Stimulated activated CD4-positive, alpha-beta T cell treated with anti-CD3 and anti-CD28 coated beads, Interleukin-12 subunit alpha, Interleukin-12 subunit beta, amount 100 ng/mL, for 24 hours (primary cell): ENCODE measurements around the gene DMD.
"Not testable (repeated sequence)": the region's sequence is repeated elsewhere in the genome, so short reads cannot be mapped to it uniquely, and the experiment has no call there.

Experiments used
- DNase-seq, 2 experiments: peaks; one replicate each; pipeline ENCODE4 v3.0.0-alpha.2; 2020; ENCODE audit warnings: low read depth in 2 of 2

Gene DMD

DNA sequence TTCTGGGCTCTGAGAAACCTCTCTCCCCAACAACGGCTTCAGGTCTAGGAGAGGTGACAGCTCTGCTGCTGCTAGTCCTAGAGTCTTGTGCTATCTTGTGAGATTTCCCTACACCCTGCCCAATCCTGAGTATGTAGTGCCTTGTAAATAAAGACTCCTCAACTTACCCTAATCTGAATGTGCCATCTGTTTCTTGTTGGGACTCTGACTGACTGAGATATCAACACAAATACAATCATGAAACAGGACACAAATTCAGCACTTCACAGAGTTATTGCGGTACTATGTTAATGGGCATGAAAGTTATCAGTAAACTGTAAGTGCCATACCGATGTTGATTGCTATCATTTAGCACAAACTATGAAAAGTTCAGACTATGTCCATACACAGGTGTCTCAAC, 1610.5 kb downstream of the DMD start:
- DNase-seq: no peak

DNA sequence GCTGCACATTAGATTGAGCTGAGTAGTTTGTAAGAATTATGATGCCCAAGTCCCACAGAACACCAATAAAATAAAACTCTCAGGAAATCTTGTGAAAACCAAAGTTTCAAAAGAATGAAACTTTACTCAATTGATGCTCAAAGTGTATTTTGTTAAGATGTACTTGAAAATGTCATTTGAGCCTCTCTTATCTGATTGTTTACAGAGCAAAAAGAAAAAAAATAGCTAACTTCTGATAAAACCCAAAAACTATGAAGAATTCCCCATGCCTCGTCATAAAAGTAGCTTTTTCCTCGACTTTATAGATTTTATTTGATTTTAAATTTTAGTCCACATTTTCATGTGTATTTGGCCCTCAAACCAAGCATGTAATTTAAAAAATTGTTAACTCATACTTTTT, 1618.0 kb downstream of the DMD start:
- DNase-seq: no peak

DNA sequence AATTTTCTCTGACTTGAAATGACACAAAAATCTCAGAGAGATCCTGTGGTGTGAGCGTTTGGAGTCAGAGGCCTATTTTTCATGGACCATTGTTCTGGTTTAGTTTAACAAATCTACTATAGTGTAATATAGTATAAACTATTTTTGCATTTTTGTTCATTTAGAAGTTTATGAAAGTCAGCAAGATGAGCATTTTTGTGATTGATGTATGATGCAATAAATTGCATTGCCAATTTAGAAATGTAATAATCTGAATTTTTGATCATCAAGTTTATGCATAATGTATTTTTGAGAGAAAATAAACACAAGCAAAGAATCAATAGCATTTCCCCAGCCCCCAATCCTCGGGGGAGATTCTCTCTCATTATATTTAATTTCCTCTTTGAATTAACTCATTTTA, 1620.0 kb downstream of the DMD start:
- no peak for DNase-seq

DNA sequence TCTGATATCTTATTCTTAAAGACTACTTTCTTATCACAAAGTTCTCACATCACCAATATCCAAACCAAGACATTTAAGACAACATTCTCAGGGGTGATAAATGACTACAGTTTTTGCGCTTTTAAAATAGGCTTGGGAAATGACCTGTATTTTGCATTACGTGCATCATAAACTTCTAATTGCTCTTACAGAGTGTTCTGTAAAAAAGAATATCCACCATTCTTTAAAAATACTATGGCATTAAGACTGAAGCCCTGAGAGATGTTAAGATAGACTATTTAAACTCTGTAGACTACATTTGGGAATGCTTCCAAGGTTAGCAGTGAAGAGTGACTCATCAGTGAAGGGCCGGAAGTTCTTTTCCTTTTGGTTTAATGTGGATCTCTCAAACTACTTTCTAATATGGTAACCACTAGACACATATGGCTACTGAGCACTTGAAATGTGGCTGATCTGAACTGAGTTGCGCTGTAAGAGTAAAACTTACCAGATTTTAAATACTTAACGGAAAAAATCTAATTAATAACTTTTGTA, 1620.7 kb downstream of the DMD start:
- DNase-seq: no peak

DNA sequence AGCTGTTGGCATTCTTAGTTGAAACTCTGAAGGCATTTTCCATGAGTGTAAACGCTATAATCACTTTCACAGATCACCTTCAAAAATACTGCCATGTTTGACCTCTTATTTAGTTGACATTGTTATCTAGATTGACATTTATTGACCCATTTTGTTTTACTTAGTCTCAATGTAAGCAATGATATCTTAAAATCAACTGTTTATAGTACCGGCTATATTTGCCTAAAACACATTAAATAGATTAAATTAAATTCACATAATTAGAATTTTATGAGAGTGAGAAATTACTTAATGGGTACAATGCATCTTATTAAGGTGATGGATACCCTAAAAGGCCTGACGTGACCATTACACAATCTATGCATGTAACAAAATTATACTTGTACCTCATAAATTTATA, 1621.8 kb downstream of the DMD start:
- no peak for DNase-seq

DNA sequence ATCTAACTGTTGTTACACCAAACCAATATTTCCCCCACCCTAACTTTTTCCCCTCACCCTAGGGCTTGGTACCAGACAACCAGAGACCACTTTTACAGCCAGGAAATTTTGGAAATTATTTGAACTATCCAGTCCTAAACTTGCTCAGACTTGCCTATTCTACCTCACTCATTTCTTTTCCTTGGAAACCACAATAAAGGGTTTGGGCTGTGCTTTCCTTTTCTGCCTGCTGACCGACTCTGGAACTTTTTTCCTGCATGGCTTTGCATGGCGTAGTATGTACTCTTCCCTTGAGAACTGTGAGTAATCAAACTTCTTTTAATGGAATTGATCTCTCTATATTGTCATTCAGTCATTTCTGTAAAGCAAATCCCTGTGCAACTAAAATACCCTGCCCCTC, 1623.0 kb downstream of the DMD start:
- DNase-seq: no peak

DNA sequence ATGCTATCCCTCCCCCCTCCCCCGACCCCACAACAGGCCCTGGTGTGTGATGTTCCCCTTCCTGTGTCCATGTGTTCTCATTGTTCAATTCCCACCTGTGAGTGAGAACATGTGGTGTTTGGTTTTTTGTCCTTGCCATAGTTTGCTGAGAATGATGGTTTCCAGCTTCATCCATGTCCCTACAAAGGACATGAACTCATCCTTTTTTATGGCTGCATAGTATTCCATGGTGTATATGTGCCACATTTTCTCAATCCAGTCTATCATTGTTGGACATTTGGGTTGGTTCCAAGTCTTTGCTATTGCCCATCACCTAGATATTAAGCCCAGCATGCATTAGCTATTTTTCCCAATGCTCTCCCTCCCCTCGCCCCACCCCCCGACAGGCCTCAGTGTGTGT, 1627.5 kb downstream of the DMD start:
- not testable (repeated sequence) for DNase-seq

DNA sequence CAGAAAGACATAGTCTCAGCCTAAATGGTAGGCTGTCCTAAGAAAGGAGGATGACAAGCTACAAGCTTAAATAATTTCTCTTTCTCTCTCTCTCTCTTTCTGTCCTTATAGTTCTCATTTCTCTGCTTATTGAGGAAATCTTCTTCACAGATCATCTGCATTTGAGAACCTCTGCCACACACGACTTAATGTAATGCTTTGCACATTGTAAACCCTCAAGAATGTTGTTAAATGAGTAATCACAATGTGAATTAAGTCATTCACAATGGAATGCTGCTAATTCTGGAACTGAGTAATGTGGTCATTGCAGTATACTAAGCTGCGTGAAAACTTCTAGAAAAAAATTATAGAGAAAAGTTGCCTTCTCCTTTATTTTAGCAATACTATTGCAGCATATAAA, 1630.6 kb downstream of the DMD start:
- no peak for DNase-seq

DNA sequence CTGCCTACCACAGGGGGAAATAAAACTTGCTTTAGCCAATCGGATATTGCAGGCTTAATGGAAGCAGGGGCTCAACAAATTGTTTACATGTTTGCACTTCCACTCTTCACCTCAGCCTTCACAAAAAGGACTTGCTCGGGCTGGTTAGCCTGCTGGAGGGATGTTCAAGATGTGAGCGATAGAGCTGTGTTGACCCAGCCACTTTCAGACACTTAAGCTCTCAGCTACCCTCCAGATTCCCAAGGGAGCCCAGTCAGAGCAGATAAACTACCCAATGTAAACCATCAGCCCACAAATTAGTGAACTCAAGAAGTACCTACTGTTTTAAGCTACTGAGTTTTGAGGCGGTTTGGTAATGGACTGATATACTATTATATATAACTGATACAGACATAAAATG, 1631.1 kb downstream of the DMD start:
- DNase-seq: no peak

DNA sequence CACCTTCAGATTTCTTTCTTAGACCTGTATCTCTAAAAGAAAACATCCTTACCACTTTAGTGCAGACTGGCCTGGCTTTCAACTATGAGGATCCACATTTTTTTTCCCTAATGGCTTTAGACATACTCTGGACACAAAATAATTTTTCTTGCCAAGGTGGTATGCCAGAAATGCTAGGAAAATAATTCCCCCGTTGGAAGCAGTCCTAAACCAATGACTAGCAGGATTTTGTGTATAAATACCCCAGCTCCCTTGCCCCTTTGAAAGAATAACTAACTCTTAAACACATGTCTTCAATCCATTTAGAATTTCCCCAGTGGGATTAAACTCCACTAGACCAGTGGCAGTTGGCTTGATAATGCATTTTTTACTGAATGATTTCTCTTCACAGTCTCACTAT, 1639.0 kb downstream of the DMD start:
- DNase-seq: no peak

DNA sequence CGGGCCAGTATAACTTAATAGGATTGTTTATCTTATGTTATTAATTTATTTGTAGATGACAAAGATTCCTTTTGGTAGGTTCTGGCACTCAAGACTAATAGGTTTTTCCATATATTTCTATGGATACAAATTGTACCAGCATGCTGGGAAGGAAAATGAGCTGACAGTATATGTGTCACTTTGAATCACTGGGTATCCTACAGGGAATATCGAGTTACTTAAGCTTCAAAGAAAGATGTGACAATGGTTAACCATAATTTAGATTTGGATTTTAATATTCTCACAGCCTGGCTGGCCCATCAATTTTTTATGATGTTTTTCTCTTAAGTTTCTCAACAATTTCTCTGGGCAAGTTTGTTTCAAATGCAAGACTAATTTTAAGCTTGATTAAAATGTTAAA, 1640.7 kb downstream of the DMD start:
- DNase-seq: no peak

DNA sequence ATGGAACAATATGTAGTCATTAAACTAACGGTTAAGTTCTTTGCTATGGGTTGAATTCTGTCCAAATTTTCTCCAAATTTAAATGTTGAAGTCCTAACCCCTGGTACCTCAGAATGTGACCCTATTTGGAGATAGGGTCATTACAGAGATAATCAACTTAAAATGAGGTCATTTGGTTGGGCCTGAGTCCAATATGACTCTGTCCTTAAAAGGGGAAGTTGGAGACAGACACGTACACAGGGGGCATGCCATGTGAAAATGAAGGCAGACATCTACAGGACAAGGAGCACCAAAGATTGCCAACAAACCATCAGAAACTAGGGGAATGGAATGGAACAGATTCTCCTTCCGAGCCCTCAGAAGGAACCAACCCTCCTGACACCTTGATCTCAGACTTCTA, 1647.6 kb downstream of the DMD start:
- no peak for DNase-seq

DNA sequence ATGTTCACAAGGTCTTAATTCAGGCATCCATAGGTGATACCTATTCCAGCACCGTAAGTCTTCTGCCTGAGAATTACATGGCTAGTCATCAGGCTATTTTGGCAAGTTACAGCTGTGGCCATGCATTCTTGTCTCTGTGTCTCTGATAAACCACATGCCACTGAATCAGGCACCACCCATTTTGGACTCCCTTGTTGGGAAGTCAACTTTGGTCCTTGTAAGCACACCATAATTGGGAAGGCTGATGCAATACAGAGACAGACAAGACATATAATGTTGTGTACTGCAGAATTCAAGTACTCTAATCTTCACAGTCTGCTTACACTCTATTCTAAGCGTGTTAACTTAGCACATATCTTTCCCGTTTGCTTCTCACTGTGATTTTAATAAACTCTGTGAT, 1655.8 kb downstream of the DMD start:
- no peak for DNase-seq

DNA sequence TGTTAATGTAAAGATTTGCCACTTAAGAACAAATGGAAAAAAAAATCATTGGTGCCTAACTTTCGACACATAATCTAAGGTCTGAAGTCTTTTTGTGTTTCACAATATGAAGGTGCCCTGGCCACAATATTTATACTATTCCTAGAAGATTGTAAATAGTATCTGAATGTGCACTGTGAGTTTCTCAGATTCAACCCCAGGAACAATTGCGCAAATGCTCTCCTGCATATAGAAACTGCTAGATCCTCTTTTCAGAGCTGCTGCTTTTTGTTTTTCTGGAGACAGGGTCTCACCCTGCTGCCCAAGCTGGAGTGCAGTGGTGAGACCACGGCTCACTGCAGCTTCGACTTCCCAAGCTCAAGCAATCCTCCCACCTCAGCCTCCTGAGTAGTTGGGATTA, 1659.4 kb downstream of the DMD start:
- no peak for DNase-seq

DNA sequence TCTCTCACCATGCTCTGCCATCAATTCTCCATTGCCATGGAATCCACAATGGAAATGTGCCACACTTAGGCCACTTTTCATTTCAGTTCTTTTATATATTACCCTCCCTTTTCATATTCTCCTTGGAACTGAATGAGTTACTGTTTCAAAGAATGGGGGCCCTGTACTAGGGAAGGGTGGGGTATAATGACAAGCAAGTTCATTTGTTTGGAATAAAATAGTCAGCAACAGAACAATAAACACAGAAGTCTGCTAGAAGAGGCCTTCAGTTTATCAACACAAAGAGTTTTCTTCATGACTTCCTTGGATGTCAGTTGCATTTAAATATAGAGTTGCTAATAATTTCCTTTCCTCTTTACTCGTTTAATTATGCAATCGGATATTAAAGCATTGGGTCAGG, 1661.2 kb downstream of the DMD start:
- no peak for DNase-seq

DNA sequence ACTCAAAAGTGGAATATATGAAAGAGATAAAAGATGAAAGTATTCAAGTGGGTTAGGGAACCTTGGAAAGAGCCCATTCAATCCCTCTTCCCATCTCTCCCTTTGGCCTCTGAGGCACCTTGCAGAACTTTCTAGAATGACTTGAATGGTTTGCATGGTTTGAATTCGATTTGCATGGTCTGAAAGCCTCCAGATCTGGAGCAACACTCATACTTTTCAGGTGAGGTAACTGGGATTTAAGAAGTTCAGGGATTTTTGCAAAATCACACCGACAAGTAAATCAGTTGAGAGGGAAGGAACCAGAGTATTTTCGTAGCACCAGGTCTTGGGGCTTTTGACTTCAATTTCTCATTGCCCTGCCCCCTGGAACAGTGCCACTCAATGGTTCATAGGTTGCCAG, 1663.5 kb downstream of the DMD start:
- no peak for DNase-seq

DNA sequence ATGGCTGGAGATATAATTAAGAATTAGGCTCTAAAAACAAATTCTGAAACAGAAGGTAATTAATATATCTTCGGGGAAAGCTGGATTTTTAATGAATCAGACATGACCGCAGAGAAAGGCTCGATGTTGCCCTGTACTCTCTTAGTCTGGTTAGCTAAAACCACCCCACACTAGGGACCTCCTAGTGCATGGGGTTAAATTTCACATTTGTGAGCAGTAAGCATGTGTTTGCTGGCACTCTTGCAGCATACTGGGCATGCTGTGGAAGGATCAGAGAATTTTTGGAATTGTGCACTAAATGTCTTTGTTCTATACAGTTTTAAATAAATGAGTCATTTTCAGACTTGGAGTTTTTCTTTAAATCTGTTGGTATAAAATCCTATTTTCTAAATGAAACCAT, 1663.9 kb downstream of the DMD start:
- no peak for DNase-seq

DNA sequence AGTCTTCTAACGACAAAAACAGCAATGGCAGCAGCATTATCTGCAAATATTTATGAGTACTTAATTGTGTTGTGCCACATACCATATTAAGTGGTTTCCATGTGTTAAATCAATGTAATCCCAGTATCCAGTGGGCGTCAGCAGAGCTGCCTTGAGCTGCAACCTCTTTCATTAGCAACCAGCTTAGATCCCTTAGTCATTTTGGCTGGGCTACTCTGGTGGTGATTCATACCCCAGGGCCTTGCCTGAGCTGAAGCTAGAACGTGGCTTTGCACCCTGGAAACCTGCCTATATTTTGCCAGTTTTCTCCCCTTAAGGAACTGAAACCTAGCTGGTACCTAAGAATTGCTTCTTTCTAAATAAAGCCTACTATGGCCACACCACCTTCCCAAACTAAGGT, 1665.2 kb downstream of the DMD start:
- DNase-seq: no peak

DNA sequence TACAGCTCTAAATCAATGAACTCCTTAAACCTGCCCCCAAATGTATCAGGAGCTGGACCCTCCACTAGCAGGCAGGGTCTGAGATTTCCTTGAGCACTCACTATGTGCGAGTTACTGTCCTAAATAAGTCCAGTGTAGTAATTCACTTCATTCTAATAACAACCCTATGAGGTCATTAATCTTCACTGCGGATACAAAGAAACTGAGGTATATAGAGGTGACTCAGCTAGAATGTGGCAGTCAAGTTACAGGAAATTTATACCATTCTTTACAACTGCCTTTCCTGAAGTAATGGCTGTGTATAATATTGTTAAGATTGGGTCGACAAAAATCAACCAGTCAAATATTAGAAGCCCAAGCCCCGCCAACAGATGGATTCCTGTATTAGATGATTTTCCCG, 1665.6 kb downstream of the DMD start:
- DNase-seq: no peak

DNA sequence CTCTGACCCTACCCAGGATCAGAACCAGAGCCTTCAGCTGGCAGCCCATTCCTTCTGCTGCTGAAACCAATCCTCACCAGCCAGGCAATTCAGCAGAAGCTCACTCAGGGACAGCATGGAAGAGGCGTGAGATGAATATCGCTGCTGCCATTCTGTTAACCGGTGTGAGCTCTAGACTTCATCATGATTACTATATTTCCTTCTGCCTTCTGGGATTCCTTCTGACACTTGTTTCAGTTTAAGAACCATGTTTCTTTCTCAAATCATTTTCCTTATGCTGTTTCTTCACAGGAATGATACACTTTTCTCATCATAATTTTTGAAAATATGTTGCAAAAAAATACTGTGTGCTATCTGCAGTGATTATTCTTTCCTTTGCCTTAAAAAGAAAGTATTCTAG, 1666.2 kb downstream of the DMD start:
- no peak for DNase-seq

DNA sequence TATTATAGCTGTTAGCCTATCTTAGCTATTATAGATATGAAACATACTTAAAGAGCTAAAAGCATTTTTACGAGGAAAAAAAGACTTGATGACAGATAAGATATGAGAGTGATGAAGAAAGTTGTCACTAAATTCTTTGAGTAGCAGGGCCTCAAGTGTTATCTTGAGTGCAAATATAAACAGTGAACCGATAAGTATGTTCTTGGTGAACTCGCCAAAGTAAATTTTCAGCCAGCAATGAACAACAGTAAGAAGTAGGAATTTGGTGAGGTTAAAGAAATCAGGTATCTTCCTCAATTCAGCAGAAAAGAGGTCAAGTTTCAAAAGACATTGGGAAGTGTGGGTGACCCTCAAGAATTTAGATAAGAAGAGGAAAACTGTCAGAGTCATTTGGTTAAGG, 1667.7 kb downstream of the DMD start:
- no peak for DNase-seq

DNA sequence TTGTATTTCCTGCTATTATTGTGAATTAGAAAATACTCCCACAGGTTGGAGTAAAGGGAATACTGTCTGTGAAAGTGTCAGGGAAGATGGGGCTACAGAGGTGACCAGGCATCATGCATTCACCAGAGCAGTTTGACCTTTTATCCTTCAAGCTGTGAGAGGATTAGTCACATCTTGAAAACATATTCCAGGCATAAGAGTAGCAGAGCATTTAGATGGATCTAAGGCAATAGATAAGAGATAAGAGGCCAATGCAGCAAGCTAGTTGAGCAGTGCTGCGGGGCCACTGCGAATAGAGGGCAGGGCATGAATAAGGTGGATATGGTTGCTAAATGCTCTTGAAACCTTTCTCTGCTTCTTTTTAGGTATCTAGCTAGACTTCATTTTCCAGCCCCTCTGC, 1668.8 kb downstream of the DMD start:
- no peak for DNase-seq

DNA sequence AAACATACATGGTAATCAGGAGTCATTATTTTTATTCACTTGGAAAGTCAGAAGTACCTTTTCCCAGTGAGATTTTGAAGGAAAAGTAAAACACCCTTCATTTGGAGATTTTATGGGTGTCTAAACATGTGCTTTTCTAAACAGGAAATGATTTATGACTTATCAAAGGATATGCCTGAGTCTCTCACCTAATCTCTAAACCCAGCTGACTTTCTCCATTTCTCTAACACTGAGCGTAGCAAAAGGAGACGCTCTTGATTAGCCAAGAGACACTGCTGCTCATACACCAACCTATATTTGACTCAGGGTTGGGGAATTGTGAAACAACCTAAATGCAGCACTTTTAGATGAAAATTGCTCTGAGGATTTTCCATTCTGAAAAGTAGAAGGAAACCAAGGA, 1671.0 kb downstream of the DMD start:
- DNase-seq: no peak

DNA sequence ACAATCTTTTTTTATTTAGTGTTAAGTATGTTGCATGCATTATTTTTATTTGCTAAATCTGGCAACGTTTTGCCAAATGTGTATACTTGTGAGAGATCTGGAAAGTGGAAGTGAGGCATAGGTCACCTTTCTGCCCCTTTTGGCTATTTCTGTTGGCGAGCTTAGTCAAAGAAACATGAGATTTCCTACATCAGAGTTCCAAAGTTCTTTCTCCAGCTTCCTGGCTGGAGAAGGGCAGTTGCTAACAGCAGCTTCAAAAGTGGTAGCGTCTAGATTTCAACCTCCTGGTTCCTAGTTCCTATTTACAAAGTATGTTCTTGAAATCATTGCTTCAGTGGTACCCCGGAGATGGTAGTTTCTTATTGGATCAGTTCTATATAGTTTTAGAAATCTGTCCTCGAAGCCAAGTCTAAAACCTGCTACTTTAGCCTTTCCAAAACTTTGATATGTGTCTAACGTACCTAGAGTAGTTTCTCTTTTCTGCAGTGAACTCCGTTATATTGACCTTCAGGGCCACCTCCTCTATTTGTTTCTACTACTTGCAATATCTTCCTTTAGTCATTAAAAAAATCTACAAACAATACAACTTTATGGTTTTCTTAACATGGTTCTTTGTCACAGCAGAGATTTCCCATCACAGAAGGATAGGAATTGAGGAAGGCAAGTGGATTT, 1683.8 kb downstream of the DMD start:
- DNase-seq: no peak
